Activated T-helper 1 cell treated with anti-CD3 and anti-CD28 coated beads, Interleukin-12 subunit alpha, Interleukin-12 subunit beta, Interleukin-2, Interleukin-4 antibody, amounts not matched to agents 30 ng/mL and 10 ng/mL and 1 ng/mL, durations not matched to agents 14 hours and 24 hours and 36 hours (primary cell): ENCODE measurements around the gene AKNA. TPM values are rescaled to one million over a fixed set of nuclear protein-coding genes. Genes with fewer than 3 reads are reported as not detected.
A peak's percentile ranks its signal among the peaks of the same experiment; 100 is the strongest.

Source experiments
- DNase-seq: peaks from one replicate; pipeline ENCODE4 v3.0.0; 2021; ENCODE audit warnings: low spot score
- H3K27ac Mint-ChIP-seq: one replicate; pipeline ENCODE4 v1.8.0; 2021; ENCODE audit warnings: mild to moderate bottlenecking, mixed read lengths
- H3K27me3 Mint-ChIP-seq: one replicate; pipeline ENCODE4 v1.8.0; 2022; ENCODE audit warnings: mild to moderate bottlenecking, moderate library complexity, mixed read lengths; ENCODE audit not compliant: insufficient read depth
- H3K36me3 Mint-ChIP-seq: one replicate; pipeline ENCODE4 v1.8.0; 2021; ENCODE audit warnings: low read depth, mixed read lengths
- H3K4me1 Mint-ChIP-seq: one replicate; pipeline ENCODE4 v1.8.0; 2021; ENCODE audit warnings: low read depth, mixed read lengths
- H3K4me3 Mint-ChIP-seq: one replicate; pipeline ENCODE4 v1.8.0; 2021; ENCODE audit warnings: mild to moderate bottlenecking, moderate library complexity, mixed read lengths
- H3K9me3 Mint-ChIP-seq: one replicate; pipeline ENCODE4 v1.8.0; 2021; ENCODE audit warnings: mixed read lengths
- intact Hi-C: fragments of 100-400 bp; cut with micrococcal nuclease; formaldehyde crosslinking; loops from one replicate; pipeline ENCODE4 v1.15.1; 2024
- total RNA-seq: library from RNA; stranded (reverse); gene quantifications from 2 replicates; pipeline ENCODE4 v1.2.3, GENCODE V29; 2022

Gene AKNA
- total RNA-seq, 1 donor from 2014 or later, result 178 TPM

GRCh38 chr9:114299286-114300152 lies 88.3 kb downstream of the AKNA start:
- DNase-seq, result no peak

GRCh38 chr9:114296338-114296737 lies 91.4 kb downstream of the AKNA start:
- Mint-ChIP-seq H3K4me3 (no peak overlapping the region), H3K4me1 (no peaks in the 10 kb centered on the region), H3K27me3 (no peaks in the 10 kb centered on the region), H3K9me3 (peaks cover 23% of the 10 kb centered on the region), H3K36me3 (peaks cover 6% of the 10 kb centered on the region), H3K27ac (no peak overlapping the region)
- intact Hi-C loops, result no loop called here
- DNase-seq, result no peak

More at GRCh38 chr9:114299286-114300152, 88.3 kb downstream of the AKNA start:
- peaks cover 22% of the 10 kb centered on the region for H3K9me3 Mint-ChIP-seq
- peaks cover 6% of the 10 kb centered on the region for H3K36me3 Mint-ChIP-seq
- intact Hi-C loops, result no loop called here
- no peaks in the 10 kb centered on the region for H3K27me3 Mint-ChIP-seq
- H3K4me3 Mint-ChIP-seq, result no peak overlapping the region
- no peaks in the 10 kb centered on the region for H3K4me1 Mint-ChIP-seq
- H3K27ac Mint-ChIP-seq, result no peak overlapping the region

- DNase-seq, result no peak
- Mint-ChIP-seq H3K9me3 (peaks cover 23% of the 10 kb centered on the region), H3K27me3 (peaks cover 4% of the 10 kb centered on the region), H3K4me1 (no peaks in the 10 kb centered on the region), H3K27ac (no peak overlapping the region), H3K36me3 (peaks cover 6% of the 10 kb centered on the region), H3K4me3 (no peak overlapping the region)
- intact Hi-C loops, result no loop called here
Measured at GRCh38 chr9:114294664-114295063, 93.1 kb downstream of the AKNA start.

GRCh38 chr9:114291886-114292590 lies 95.7 kb downstream of the AKNA start:
- peaks cover 23% of the 10 kb centered on the region for H3K9me3 Mint-ChIP-seq
- no peak overlapping the region for H3K4me3 Mint-ChIP-seq
- H3K27me3 Mint-ChIP-seq, result peaks cover 4% of the 10 kb centered on the region
- intact Hi-C loops, result loop anchor here (1.0 kb wide), 3 partner anchors 137 to 210 kb away; partner anchors contain the start of gene COL27A1
- no peak for DNase-seq
- no peak overlapping the region for H3K27ac Mint-ChIP-seq
- no peaks in the 10 kb centered on the region for H3K4me1 Mint-ChIP-seq
- H3K36me3 Mint-ChIP-seq, result peaks cover 6% of the 10 kb centered on the region

GRCh38 chr9:114291064-114291474 lies 96.7 kb downstream of the AKNA start:
- H3K4me1 Mint-ChIP-seq, result no peaks in the 10 kb centered on the region
- H3K27me3 Mint-ChIP-seq, result peaks cover 4% of the 10 kb centered on the region
- intact Hi-C loops, result loop anchor here (1.0 kb wide), 3 partner anchors 136 to 209 kb away; partner anchors contain the start of gene COL27A1
- no peak overlapping the region for H3K4me3 Mint-ChIP-seq
- peaks cover 6% of the 10 kb centered on the region for H3K36me3 Mint-ChIP-seq
- peak; percentile 52 for DNase-seq
- H3K27ac Mint-ChIP-seq, result no peak overlapping the region
- H3K9me3 Mint-ChIP-seq, result peaks cover 15% of the 10 kb centered on the region

GRCh38 chr9:114290561-114290986 lies 97.2 kb downstream of the AKNA start:
- Mint-ChIP-seq H3K4me1 (no peaks in the 10 kb centered on the region), H3K27me3 (peaks cover 4% of the 10 kb centered on the region), H3K36me3 (peaks cover 6% of the 10 kb centered on the region), H3K27ac (no peak overlapping the region), H3K9me3 (peaks cover 10% of the 10 kb centered on the region), H3K4me3 (no peak overlapping the region)
- intact Hi-C loops, result no loop called here
- DNase-seq, result no peak

- peaks cover 4% of the 10 kb centered on the region for H3K36me3 Mint-ChIP-seq
- no peak overlapping the region for H3K27ac Mint-ChIP-seq
- H3K27me3 Mint-ChIP-seq, result peaks cover 4% of the 10 kb centered on the region
- H3K4me1 Mint-ChIP-seq, result no peaks in the 10 kb centered on the region
- intact Hi-C loops, result no loop called here
- H3K9me3 Mint-ChIP-seq, result peaks cover 4% of the 10 kb centered on the region
- no peak overlapping the region for H3K4me3 Mint-ChIP-seq
- no peak for DNase-seq
Measured at GRCh38 chr9:114289571-114290481, 98.0 kb downstream of the AKNA start.

- H3K27ac Mint-ChIP-seq, result no peak overlapping the region
- no peaks in the 10 kb centered on the region for H3K4me1 Mint-ChIP-seq
- no peaks in the 10 kb centered on the region for H3K36me3 Mint-ChIP-seq
- no peaks in the 10 kb centered on the region for H3K9me3 Mint-ChIP-seq
- peaks cover 4% of the 10 kb centered on the region for H3K27me3 Mint-ChIP-seq
- H3K4me3 Mint-ChIP-seq, result no peak overlapping the region
- DNase-seq, result no peak
- intact Hi-C loops, result no loop called here
Measured at GRCh38 chr9:114289106-114289505, 98.7 kb downstream of the AKNA start.

GRCh38 chr9:114288193-114289091 lies 99.3 kb downstream of the AKNA start:
- H3K4me3 Mint-ChIP-seq, result no peak overlapping the region
- intact Hi-C loops, result no loop called here
- DNase-seq, result no peak
- H3K4me1 Mint-ChIP-seq, result no peaks in the 10 kb centered on the region
- H3K27me3 Mint-ChIP-seq, result peaks cover 4% of the 10 kb centered on the region
- H3K9me3 Mint-ChIP-seq, result no peaks in the 10 kb centered on the region
- no peaks in the 10 kb centered on the region for H3K36me3 Mint-ChIP-seq
- no peak overlapping the region for H3K27ac Mint-ChIP-seq

GRCh38 chr9:114287763-114288192 lies 100.0 kb downstream of the AKNA start:
- H3K36me3 Mint-ChIP-seq, result no peaks in the 10 kb centered on the region
- intact Hi-C loops, result no loop called here
- no peaks in the 10 kb centered on the region for H3K4me1 Mint-ChIP-seq
- H3K9me3 Mint-ChIP-seq, result no peaks in the 10 kb centered on the region
- H3K4me3 Mint-ChIP-seq, result no peak overlapping the region
- H3K27ac Mint-ChIP-seq, result no peak overlapping the region
- peaks cover 4% of the 10 kb centered on the region for H3K27me3 Mint-ChIP-seq
- no peak for DNase-seq

- Mint-ChIP-seq H3K27ac (no peak overlapping the region), H3K27me3 (peaks cover 4% of the 10 kb centered on the region), H3K4me3 (no peak overlapping the region), H3K9me3 (no peaks in the 10 kb centered on the region), H3K36me3 (no peaks in the 10 kb centered on the region), H3K4me1 (no peaks in the 10 kb centered on the region)
- no peak for DNase-seq
- intact Hi-C loops, result no loop called here
Measured at GRCh38 chr9:114287001-114287762, 100.6 kb downstream of the AKNA start.
